ENCODE data around the gene CCDC34. TPM values are rescaled to one million over a fixed set of nuclear protein-coding genes. Genes with fewer than 3 reads are reported as not detected.

CCDC34 gene
- total RNA-seq, 6 donors from 2014 or later, result 1.00 to 6.4 (median 1.6) TPM; not detected in 1

- Histone ChIP-seq H3K4me1 (no peaks in the 10 kb centered on the region), H3K36me3 (no peaks in the 10 kb centered on the region), H3K27ac (no peak overlapping the region), H3K9me3 (no peaks in the 10 kb centered on the region), H3K27me3 (no peaks in the 10 kb centered on the region), H3K4me3 (no peak overlapping the region)
- 53 to 69% methylated on average over 2 of the region's 2 CpGs for WGBS, 2 donors
- ATAC-seq (ENCODE audit: low FRiP score in 2 of 2) (no peak), DNase-seq (no peak)
- TF ChIP-seq, protein P1, sequence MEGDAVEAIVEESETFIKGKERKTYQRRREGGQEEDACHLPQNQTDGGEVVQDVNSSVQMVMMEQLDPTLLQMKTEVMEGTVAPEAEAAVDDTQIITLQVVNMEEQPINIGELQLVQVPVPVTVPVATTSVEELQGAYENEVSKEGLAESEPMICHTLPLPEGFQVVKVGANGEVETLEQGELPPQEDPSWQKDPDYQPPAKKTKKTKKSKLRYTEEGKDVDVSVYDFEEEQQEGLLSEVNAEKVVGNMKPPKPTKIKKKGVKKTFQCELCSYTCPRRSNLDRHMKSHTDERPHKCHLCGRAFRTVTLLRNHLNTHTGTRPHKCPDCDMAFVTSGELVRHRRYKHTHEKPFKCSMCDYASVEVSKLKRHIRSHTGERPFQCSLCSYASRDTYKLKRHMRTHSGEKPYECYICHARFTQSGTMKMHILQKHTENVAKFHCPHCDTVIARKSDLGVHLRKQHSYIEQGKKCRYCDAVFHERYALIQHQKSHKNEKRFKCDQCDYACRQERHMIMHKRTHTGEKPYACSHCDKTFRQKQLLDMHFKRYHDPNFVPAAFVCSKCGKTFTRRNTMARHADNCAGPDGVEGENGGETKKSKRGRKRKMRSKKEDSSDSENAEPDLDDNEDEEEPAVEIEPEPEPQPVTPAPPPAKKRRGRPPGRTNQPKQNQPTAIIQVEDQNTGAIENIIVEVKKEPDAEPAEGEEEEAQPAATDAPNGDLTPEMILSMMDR (IDR thresholded peaks at IDR 0.05), result no peak
- no peak for TF ChIP-seq POLR2A (IDR thresholded peaks at IDR 0.05)
- TF ChIP-seq EP300 (IDR thresholded peaks at IDR 0.05), result no peak
- no peak for TF ChIP-seq POLR2AphosphoS5 (IDR thresholded peaks at IDR 0.05)
Measured at GRCh38 chr11:27409742-27410141, 46.7 kb upstream of the CCDC34 start.

GRCh38 chr11:27409049-27409448 is 46.0 kb upstream of the CCDC34 start:
- ATAC-seq (ENCODE audit: low FRiP score in 2 of 2), result no peak
- TF ChIP-seq EP300 (IDR thresholded peaks at IDR 0.05), result no peak
- TF ChIP-seq POLR2AphosphoS5 (IDR thresholded peaks at IDR 0.05), result no peak
- no peak for TF ChIP-seq POLR2A (IDR thresholded peaks at IDR 0.05)
- TF ChIP-seq, protein P1 (IDR thresholded peaks at IDR 0.05), result no peak
- Histone ChIP-seq H3K4me1 (no peaks in the 10 kb centered on the region), H3K27me3 (no peaks in the 10 kb centered on the region), H3K36me3 (no peaks in the 10 kb centered on the region), H3K27ac (no peak overlapping the region), H3K9me3 (no peaks in the 10 kb centered on the region), H3K4me3 (no peak overlapping the region)
- no peak for DNase-seq

- 68 to 83% methylated on average over 2 of the region's 2 CpGs for WGBS, 2 donors
- no peak overlapping the region for H3K27ac ChIP-seq
Measured at GRCh38 chr11:27408246-27408800, 45.3 kb upstream of the CCDC34 start.

DNA sequence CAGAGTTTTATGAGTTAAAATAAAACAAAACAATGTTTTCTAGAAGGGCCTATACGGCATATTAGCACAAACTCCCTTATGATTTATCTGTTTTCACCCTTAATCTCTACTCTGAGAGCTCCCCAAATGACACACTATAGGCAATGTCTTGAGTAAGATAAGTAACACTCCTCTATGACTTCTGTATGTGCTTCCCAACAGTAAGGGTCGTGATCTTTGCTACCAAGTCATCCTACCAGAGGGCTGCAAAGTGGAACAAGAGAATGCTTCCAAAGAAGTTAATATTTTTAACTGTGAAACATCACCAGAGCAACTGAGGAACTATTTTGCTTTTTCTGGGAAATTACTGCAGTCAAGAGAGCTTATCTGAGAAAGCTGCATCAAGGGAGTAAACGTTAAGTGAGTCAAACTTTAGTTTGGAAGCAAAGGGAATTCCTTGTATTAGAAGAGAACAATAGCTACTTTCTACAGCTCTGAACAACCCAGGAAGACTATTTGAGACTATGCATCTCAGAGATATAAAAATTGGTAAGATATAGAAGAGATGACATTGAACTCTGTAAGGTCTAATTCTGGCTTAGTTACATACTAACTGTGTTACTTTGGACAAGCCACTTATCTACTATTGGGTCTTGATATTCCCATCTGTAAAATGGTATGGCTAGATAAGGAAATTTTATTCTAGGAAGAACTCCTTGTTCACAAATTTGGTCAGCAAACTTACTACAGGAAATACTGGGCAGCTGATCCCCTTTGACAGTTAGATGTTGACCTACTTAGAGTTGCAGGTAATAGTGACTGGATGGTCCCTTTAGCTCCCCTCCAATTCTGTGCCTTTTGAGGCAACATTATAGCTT is 43.7 kb upstream of the CCDC34 start:
- TF ChIP-seq EP300 (IDR thresholded peaks at IDR 0.05) (no peak), POLR2A (IDR thresholded peaks at IDR 0.05) (no peak), POLR2AphosphoS5 (IDR thresholded peaks at IDR 0.05) (no peak)
- TF ChIP-seq, protein P1 (IDR thresholded peaks at IDR 0.05), result no peak
- H3K27me3 ChIP-seq, result no peaks in the 10 kb centered on the region
- no peak overlapping the region for H3K4me3 ChIP-seq
- no peaks in the 10 kb centered on the region for H3K36me3 ChIP-seq
- H3K4me1 ChIP-seq, result peaks cover 0 to 7% (median 3%) of the 10 kb centered on the region in 4 donors
- no peak overlapping the region for H3K27ac ChIP-seq
- no peaks in the 10 kb centered on the region for H3K9me3 ChIP-seq
- ATAC-seq (ENCODE audit: low FRiP score in 2 of 2), result no peak
- WGBS, 2 donors, result 74 to 77% methylated on average over 3 of the region's 3 CpGs
- DNase-seq, result no peak

More at GRCh38 chr11:27408246-27408800, 45.3 kb upstream of the CCDC34 start:
- Histone ChIP-seq H3K27me3 (no peaks in the 10 kb centered on the region), H3K9me3 (no peaks in the 10 kb centered on the region), H3K36me3 (no peaks in the 10 kb centered on the region), H3K4me3 (no peak overlapping the region), H3K4me1 (no peaks in the 10 kb centered on the region)
- no peak for DNase-seq
- ATAC-seq (ENCODE audit: low FRiP score in 2 of 2), result no peak
- TF ChIP-seq, protein P1 (IDR thresholded peaks at IDR 0.05), result no peak
- TF ChIP-seq EP300 (IDR thresholded peaks at IDR 0.05), result no peak
- no peak for TF ChIP-seq POLR2AphosphoS5 (IDR thresholded peaks at IDR 0.05)
- no peak for TF ChIP-seq POLR2A (IDR thresholded peaks at IDR 0.05)

All from upper lobe of left lung (tissue), 6 donors.